CD14-positive monocyte (primary cell): ENCODE measurements around the gene TXNRD2. TPM values are rescaled to one million over a fixed set of nuclear protein-coding genes. Genes with fewer than 3 reads are reported as not detected.

Experiments
- DNase-seq, 3 donors: peaks; one replicate each; pipeline ENCODE4 v3.0.0-alpha.2; 2011 to 2022
- H2AFZ ChIP-seq: 2 replicates; pipeline ENCODE4 v1.6.0; 2012; ENCODE audit warnings: mild to moderate bottlenecking, low read depth, low read length, inconsistent platforms; ENCODE audit not compliant: insufficient read depth, poor library complexity, severe bottlenecking
- H3K27ac ChIP-seq, 2 donors: 1 replicate in 1 of 2; 2 replicates in 1 of 2; pipeline ENCODE4 v1.5.1; 2012 to 2013; ENCODE audit warnings: low read length in 2 of 2, control low read depth in 1 of 2, inconsistent platforms in 1 of 2, low read depth in 1 of 2, mild to moderate bottlenecking in 1 of 2
- H3K27me3 ChIP-seq, 2 donors: one replicate each; pipeline versions ENCODE4 v1.6.0 to v1.6.1; 2011 to 2013; ENCODE audit warnings: low read length in 2 of 2; ENCODE audit not compliant: control insufficient read depth in 2 of 2, insufficient read depth in 2 of 2
- H3K36me3 ChIP-seq, 2 donors: replicated peaks in 1 of 2; 1 replicate in 1 of 2; 2 replicates in 1 of 2; pipeline versions ENCODE4 v1.5.1 to v1.6.1; 2012 to 2013; ENCODE audit warnings: low read length in 2 of 2, control low read depth in 1 of 2, inconsistent platforms in 1 of 2, mild to moderate bottlenecking in 1 of 2; ENCODE audit not compliant: insufficient read depth in 2 of 2, control insufficient read depth in 1 of 2
- H3K4me1 ChIP-seq, 2 donors: 1 replicate in 1 of 2; 2 replicates in 1 of 2; pipeline versions ENCODE4 v1.5.1 to v1.6.1; 2012 to 2013; ENCODE audit warnings: low read length in 2 of 2, control low read depth in 1 of 2, inconsistent platforms in 1 of 2, mild to moderate bottlenecking in 1 of 2, moderate library complexity in 1 of 2; ENCODE audit not compliant: insufficient read depth in 2 of 2, control insufficient read depth in 1 of 2
- H3K4me2 ChIP-seq: replicated peaks from 2 replicates; pipeline ENCODE3; 2012; ENCODE audit warnings: low read length, moderate library complexity, mild to moderate bottlenecking; ENCODE audit not compliant: poor library complexity, severe bottlenecking; ENCODE audit errors: extremely low read depth
- H3K4me3 ChIP-seq, 3 experiments: fragments of 200-600 bp in 1 of 3; sonication (generic) in 1 of 3; replicated peaks in 1 of 3; 1 replicate in 2 of 3; 2 replicates in 1 of 3; pipeline ENCODE4 v1.5.1; 2011 to 2013; ENCODE audit warnings: low read length in 3 of 3, mild to moderate bottlenecking in 3 of 3, control low read depth in 2 of 3, low read depth in 2 of 3, inconsistent platforms in 1 of 3, moderate library complexity in 1 of 3
- H3K79me2 ChIP-seq: 2 replicates; pipeline ENCODE4 v1.6.0; 2012; ENCODE audit warnings: mild to moderate bottlenecking, control low read depth, inconsistent platforms, low read length, moderate library complexity; ENCODE audit not compliant: insufficient read depth
- H3K9ac ChIP-seq: 2 replicates; pipeline ENCODE4 v1.6.0; 2017; ENCODE audit warnings: low read length, mild to moderate bottlenecking; ENCODE audit not compliant: insufficient read depth, poor library complexity, severe bottlenecking
- H3K9me3 ChIP-seq, 2 donors: replicated peaks in 1 of 2; 1 replicate in 1 of 2; 2 replicates in 1 of 2; pipeline versions ENCODE4 v1.5.1 to v1.6.1; 2012 to 2013; ENCODE audit warnings: low read length in 2 of 2, control low read depth in 1 of 2; ENCODE audit not compliant: control insufficient read depth in 1 of 2, insufficient read depth in 1 of 2
- H4K20me1 ChIP-seq: 2 replicates; pipeline ENCODE4 v1.6.0; 2012; ENCODE audit warnings: mild to moderate bottlenecking, low read length, control low read depth, moderate library complexity; ENCODE audit not compliant: insufficient read depth
- H3K27ac Mint-ChIP-seq, 7 donors: one replicate each; pipeline ENCODE4 v1.8.0; 2020; ENCODE audit warnings: mild to moderate bottlenecking in 7 of 7, mixed read lengths in 7 of 7, moderate library complexity in 6 of 7, inconsistent platforms in 2 of 7
- H3K27me3 Mint-ChIP-seq, 3 donors: one replicate each; pipeline ENCODE4 v1.8.0; 2021 to 2022; ENCODE audit warnings: low read depth in 3 of 3, mild to moderate bottlenecking in 3 of 3, mixed read lengths in 3 of 3, moderate library complexity in 3 of 3, inconsistent platforms in 1 of 3
- H3K36me3 Mint-ChIP-seq, 2 donors: one replicate each; pipeline ENCODE4 v1.8.0; 2020; ENCODE audit warnings: mixed read lengths in 2 of 2, inconsistent platforms in 1 of 2, mild to moderate bottlenecking in 1 of 2
- H3K4me1 Mint-ChIP-seq: one replicate; pipeline ENCODE4 v1.8.0; 2020; ENCODE audit warnings: mild to moderate bottlenecking, mixed read lengths
- H3K4me3 Mint-ChIP-seq, 2 donors: one replicate each; pipeline ENCODE4 v1.8.0; 2020; ENCODE audit warnings: mild to moderate bottlenecking in 2 of 2, mixed read lengths in 2 of 2, moderate library complexity in 1 of 2
- H3K9me3 Mint-ChIP-seq, 7 donors: one replicate each; pipeline ENCODE4 v1.8.0; 2020 to 2022; ENCODE audit warnings: mixed read lengths in 7 of 7, mild to moderate bottlenecking in 6 of 7, moderate library complexity in 6 of 7, inconsistent platforms in 2 of 7
- CTCF ChIP-seq: fragments of 200-600 bp; IDR thresholded peaks from one replicate; pipeline ENCODE4 v1.8.0; 2022; ENCODE audit warnings: antibody characterized with exemption, mild to moderate bottlenecking
- WGBS: methylation state at CpG from one replicate; pipeline ENCODE4 v1.1.5; 2013; ENCODE audit warnings: missing lambda C conversion rate; ENCODE audit not compliant: insufficient coverage; 5-methylcytosine and 5-hydroxymethylcytosine counted together
- intact Hi-C, 2 donors: fragments of 100-400 bp; cut with micrococcal nuclease; formaldehyde crosslinking; loops; one replicate each; pipeline versions ENCODE4 v1.15.0 to v1.15.1; 2023
- polyA plus RNA-seq, 3 donors: library from polyadenylated mRNA; depleted of rRNA in 1 of 3; unstranded in 2 of 3; stranded (reverse) in 1 of 3; fragments of 300-500 nt in 2 of 3; fragments of >200 nt in 1 of 3; fragmentation: Illumina TruSeq in 2 of 3; gene quantifications; 1 replicate in 2 of 3; 2 replicates in 1 of 3; pipeline ENCODE4 v1.2.3, GENCODE V29; 2012 to 2021

Gene TXNRD2
- polyA plus RNA-seq, 3 donors, result 24.9 to 54.9 (median 30.8) TPM

GRCh38 chr22:19876314-19876940 is 65.2 kb downstream of the TXNRD2 start:
- Histone ChIP-seq H3K4me3 (no peak overlapping the region), H3K9ac (no peak overlapping the region), H3K79me2 (no peaks in the 10 kb centered on the region), H3K4me2 (no peak overlapping the region), H3K9me3 (no peaks in the 10 kb centered on the region), H3K27ac (no peak overlapping the region), H3K36me3 (peaks cover 27 to 66% of the 10 kb centered on the region in 2 donors), H4K20me1 (no peaks in the 10 kb centered on the region), H3K4me1 (no peaks in the 10 kb centered on the region), H2AFZ (no peak overlapping the region), H3K27me3 (no peaks in the 10 kb centered on the region)
- no peak for DNase-seq
- TF ChIP-seq CTCF, result no peak
- H3K27ac Mint-ChIP-seq, result no peak overlapping the region
- no peaks in the 10 kb centered on the region for H3K27me3 Mint-ChIP-seq
- intact Hi-C loops, result no loop called here
- H3K4me1 Mint-ChIP-seq, result no peaks in the 10 kb centered on the region
- no peaks in the 10 kb centered on the region for H3K9me3 Mint-ChIP-seq
- WGBS, result 93% methylated on average over 21 of the region's 21 CpGs
- H3K4me3 Mint-ChIP-seq, result no peak overlapping the region
- peaks cover 11 to 52% of the 10 kb centered on the region in 2 donors for H3K36me3 Mint-ChIP-seq

- intact Hi-C loops, result no loop called here
- no peaks in the 10 kb centered on the region for H3K9me3 ChIP-seq
- TF ChIP-seq CTCF, result no peak
- no peaks in the 10 kb centered on the region for H3K4me1 ChIP-seq
- no peak overlapping the region for H3K9ac ChIP-seq
- H4K20me1 ChIP-seq, result no peaks in the 10 kb centered on the region
- 94% methylated on average over 15 of the region's 23 CpGs for WGBS
- Mint-ChIP-seq H3K27me3 (no peaks in the 10 kb centered on the region), H3K36me3 (peaks cover 11 to 47% of the 10 kb centered on the region in 2 donors), H3K9me3 (no peaks in the 10 kb centered on the region), H3K27ac (no peak overlapping the region), H3K4me1 (no peaks in the 10 kb centered on the region), H3K4me3 (no peak overlapping the region)
- H3K4me2 ChIP-seq, result no peak overlapping the region
- no peak overlapping the region for H3K4me3 ChIP-seq
- H3K27ac ChIP-seq, result no peak overlapping the region
- H2AFZ ChIP-seq, result no peak overlapping the region
- no peak for DNase-seq
- no peaks in the 10 kb centered on the region for H3K27me3 ChIP-seq
- no peaks in the 10 kb centered on the region for H3K79me2 ChIP-seq
- H3K36me3 ChIP-seq, result peaks cover 27 to 60% of the 10 kb centered on the region in 2 donors
Observed at GRCh38 chr22:19875531-19876313, 65.9 kb downstream of the TXNRD2 start.
